Heart right ventricle (tissue), 16 donors: ENCODE data around the gene PRKAG1. TPM values are rescaled to one million over a fixed set of nuclear protein-coding genes. Genes with fewer than 3 reads are reported as not detected.

Source experiments
- ATAC-seq, 8 donors: fragments of 200-7000 bp; cut with Tn5 transposase; one replicate each; pipeline ENCODE4 v1.9.1; 2020; ENCODE audit warnings: mild to moderate bottlenecking in 8 of 8, moderate library complexity in 8 of 8, moderate number of reproducible peaks in 1 of 8
- DNase-seq, 2 donors: peaks; one replicate each; pipeline ENCODE4 v3.0.0-alpha.2; 2020
- H3K27ac ChIP-seq, 10 donors: fragments of 200-600 bp; sonication (generic) in 2 of 10; one replicate each; pipeline versions ENCODE4 v1.5.0 to v1.8.0; 2020 to 2022; ENCODE audit warnings: mild to moderate bottlenecking in 3 of 10
- H3K27me3 ChIP-seq, 7 donors: fragments of 200-600 bp; one replicate each; pipeline ENCODE4 v1.8.0; 2021 to 2022; ENCODE audit warnings: mild to moderate bottlenecking in 2 of 7
- H3K36me3 ChIP-seq, 9 donors: fragments of 200-600 bp; sonication (generic) in 1 of 9; one replicate each; pipeline versions ENCODE4 v1.5.0 to v1.8.0; 2020 to 2022; ENCODE audit warnings: mild to moderate bottlenecking in 2 of 9
- H3K4me1 ChIP-seq, 9 donors: fragments of 200-600 bp; sonication (generic) in 1 of 9; one replicate each; pipeline versions ENCODE4 v1.5.0 to v1.8.0; 2020 to 2022; ENCODE audit warnings: mild to moderate bottlenecking in 4 of 9
- H3K4me3 ChIP-seq, 10 donors: fragments of 200-600 bp; sonication (generic) in 2 of 10; one replicate each; pipeline versions ENCODE4 v1.5.0 to v1.8.0; 2020 to 2022; ENCODE audit warnings: mild to moderate bottlenecking in 7 of 10, moderate library complexity in 2 of 10
- H3K9me3 ChIP-seq, 11 donors: fragments of 200-600 bp in 10 of 11; sonication (generic) in 2 of 11; one replicate each; pipeline versions ENCODE4 v1.5.0 to v1.8.0; 2013 to 2022; ENCODE audit warnings: mild to moderate bottlenecking in 2 of 11, control low read depth in 1 of 11, moderate library complexity in 1 of 11
- WGBS, 2 donors: extraction: QIAGEN DNeasy Blood & Tissue Kit; methylation state at CpG; one replicate each; pipeline ENCODE4 v1.1.7; 2013; ENCODE audit warnings: inconsistent platforms in 1 of 2; 5-methylcytosine and 5-hydroxymethylcytosine counted together
- intact Hi-C, 10 donors: fragments of 100-400 bp; cut with DNase I; formaldehyde crosslinking; loops; one replicate each; pipeline versions ENCODE4 v1.11.1 to v1.14.2; 2022
- polyA plus RNA-seq, 2 donors: library from polyadenylated mRNA; stranded (reverse); fragments of 200-250 nt; gene quantifications; one replicate each; pipeline ENCODE4 v1.2.3, GENCODE V29; 2013
- total RNA-seq, 10 donors: library from RNA; stranded (reverse); fragmentation: NEBNext Ultra II Directional in 3 of 10; extraction: Animal tissue kit (Norgen Biotek cat#: 25700) in 3 of 10; gene quantifications; one replicate each; pipeline versions ENCODE4 v1.2.1 to v1.2.4, GENCODE V29; 2021 to 2023
- TF ChIP-seq, protein P1 (sequence below), 9 donors: fragments of 200-600 bp; sonication (generic) in 2 of 9; IDR thresholded peaks; one replicate each; pipeline versions ENCODE4 v1.5.0 to v1.8.0; 2021 to 2022; ENCODE audit warnings: antibody characterized with exemption in 9 of 9, mild to moderate bottlenecking in 5 of 9, moderate library complexity in 1 of 9
- donor health status: Arrhythmogenic right ventricular cardiomyopathy.
- donor health status: ischemic (EF 13 %, LVEDD 7.1; RV severe dilation, severe dysfunction).
- donor health status: healthy with polysubstance abuse.
- donor health status: DM: no; HTN: yes; CAD: no.
- donor health status: DM: no; HTN: no; CAD: no.
- donor health status: ischemic (EF 25% LVEDD 6.9; RV normal size, moderate dysfunction).
- donor health status: ischemic (EF 25% LVEDD 5.7; RV mildly dilated, moderate dysfunction).
- donor health status: healthy.
- donor health status: DM: yes; HTN: yes; CAD: no.
- donor health status: Ischemic cardiomyopathy.
- donor health status: ischemic (EF 35%, LVEDD 5.7; RV mildly dilated, moderate dysfunction).
- donor health status: nonischemic (EF 11% LVEDD 7.7; RV severe dilation, severe dysfunction).
- donor health status: DM: yes; HTN: yes; CAD: no.
- donor health status: PGD.
- donor health status: ischemic (EF 29% LVEDD 5.4; RV normal size, mild dysfunction).
- donor health status: nonischemic (EF 23%, LVEDD 6.1; RV moderate dilation, normal function).

The PRKAG1 gene
- total and polyA plus RNA-seq, 12 donors, result 71.0 to 110 (median 95.6) TPM

- 70 to 77% methylated on average over 4 of the region's 4 CpGs for WGBS, 2 donors
- no peak overlapping the region for H3K27ac ChIP-seq
- no peak for DNase-seq
- H3K4me3 ChIP-seq, result no peak overlapping the region
- H3K36me3 ChIP-seq, result peaks cover 0 to 56% (median 49%) of the 10 kb centered on the region in 9 donors
- peaks cover 24 to 55% (median 45%) of the 10 kb centered on the region in 9 donors for H3K4me1 ChIP-seq
- intact Hi-C loops, result loop anchor here in 2 of 10 donors (5.0 kb wide), 1 partner anchor 33 kb away; no protein-coding TSS in a partner anchor
- no peaks in the 10 kb centered on the region for H3K27me3 ChIP-seq
- no peak for ATAC-seq
- H3K9me3 ChIP-seq, result no peaks in the 10 kb centered on the region
- TF ChIP-seq, protein P1, sequence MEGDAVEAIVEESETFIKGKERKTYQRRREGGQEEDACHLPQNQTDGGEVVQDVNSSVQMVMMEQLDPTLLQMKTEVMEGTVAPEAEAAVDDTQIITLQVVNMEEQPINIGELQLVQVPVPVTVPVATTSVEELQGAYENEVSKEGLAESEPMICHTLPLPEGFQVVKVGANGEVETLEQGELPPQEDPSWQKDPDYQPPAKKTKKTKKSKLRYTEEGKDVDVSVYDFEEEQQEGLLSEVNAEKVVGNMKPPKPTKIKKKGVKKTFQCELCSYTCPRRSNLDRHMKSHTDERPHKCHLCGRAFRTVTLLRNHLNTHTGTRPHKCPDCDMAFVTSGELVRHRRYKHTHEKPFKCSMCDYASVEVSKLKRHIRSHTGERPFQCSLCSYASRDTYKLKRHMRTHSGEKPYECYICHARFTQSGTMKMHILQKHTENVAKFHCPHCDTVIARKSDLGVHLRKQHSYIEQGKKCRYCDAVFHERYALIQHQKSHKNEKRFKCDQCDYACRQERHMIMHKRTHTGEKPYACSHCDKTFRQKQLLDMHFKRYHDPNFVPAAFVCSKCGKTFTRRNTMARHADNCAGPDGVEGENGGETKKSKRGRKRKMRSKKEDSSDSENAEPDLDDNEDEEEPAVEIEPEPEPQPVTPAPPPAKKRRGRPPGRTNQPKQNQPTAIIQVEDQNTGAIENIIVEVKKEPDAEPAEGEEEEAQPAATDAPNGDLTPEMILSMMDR (IDR thresholded peaks at IDR 0.05), result no peak
Measured at GRCh38 chr12:49055092-49055491, 36.5 kb upstream of the PRKAG1 start.

- 92 to 93% methylated on average over 10 of the region's 10 CpGs for whole genome bisulfite sequencing, 2 donors
Measured at GRCh38 chr12:49054524-49054923, 35.9 kb upstream of the PRKAG1 start.

DNA sequence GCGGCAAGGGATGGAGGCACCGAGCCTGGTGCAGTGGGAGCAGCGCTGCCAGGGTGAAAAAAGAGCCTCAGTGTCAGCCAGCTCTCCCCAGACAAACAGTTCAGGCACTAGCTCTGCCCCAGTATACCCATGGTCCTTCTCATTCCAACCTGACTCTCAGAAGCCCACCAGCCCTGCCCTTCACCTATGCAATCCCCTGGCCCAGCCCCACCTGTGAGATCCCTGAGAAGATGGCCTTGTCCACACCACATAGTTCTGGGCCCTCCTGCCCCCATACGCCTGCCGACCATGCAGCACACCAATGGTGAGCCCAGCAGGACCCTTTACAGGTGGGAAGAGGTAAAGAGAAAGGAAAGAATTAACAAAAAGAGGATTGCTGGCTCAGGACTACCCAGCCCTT is 35.5 kb upstream of the PRKAG1 start:
- DNase-seq (no peak), ATAC-seq (no peak)
- Histone ChIP-seq H3K27ac (no peak overlapping the region), H3K36me3 (peaks cover 4 to 65% (median 59%) of the 10 kb centered on the region in 9 donors), H3K9me3 (no peaks in the 10 kb centered on the region), H3K4me3 (no peak overlapping the region), H3K4me1 (peaks cover 24 to 51% (median 42%) of the 10 kb centered on the region in 9 donors), H3K27me3 (no peaks in the 10 kb centered on the region)
- WGBS, 2 donors, result 93 to 95% methylated on average over 5 of the region's 5 CpGs
- TF ChIP-seq, protein P1 (IDR thresholded peaks at IDR 0.05), result no peak
- intact Hi-C loops, result no loop called here

More at GRCh38 chr12:49054524-49054923, 35.9 kb upstream of the PRKAG1 start:
- Histone ChIP-seq H3K4me1 (peaks cover 24 to 55% (median 45%) of the 10 kb centered on the region in 9 donors), H3K9me3 (no peaks in the 10 kb centered on the region), H3K4me3 (no peak overlapping the region), H3K27ac (no peak overlapping the region), H3K27me3 (no peaks in the 10 kb centered on the region), H3K36me3 (peaks cover 4 to 61% (median 55%) of the 10 kb centered on the region in 9 donors)
- ATAC-seq (no peak), DNase-seq (no peak)
- intact Hi-C loops, result no loop called here
- TF ChIP-seq, protein P1 (IDR thresholded peaks at IDR 0.05), result no peak

DNA sequence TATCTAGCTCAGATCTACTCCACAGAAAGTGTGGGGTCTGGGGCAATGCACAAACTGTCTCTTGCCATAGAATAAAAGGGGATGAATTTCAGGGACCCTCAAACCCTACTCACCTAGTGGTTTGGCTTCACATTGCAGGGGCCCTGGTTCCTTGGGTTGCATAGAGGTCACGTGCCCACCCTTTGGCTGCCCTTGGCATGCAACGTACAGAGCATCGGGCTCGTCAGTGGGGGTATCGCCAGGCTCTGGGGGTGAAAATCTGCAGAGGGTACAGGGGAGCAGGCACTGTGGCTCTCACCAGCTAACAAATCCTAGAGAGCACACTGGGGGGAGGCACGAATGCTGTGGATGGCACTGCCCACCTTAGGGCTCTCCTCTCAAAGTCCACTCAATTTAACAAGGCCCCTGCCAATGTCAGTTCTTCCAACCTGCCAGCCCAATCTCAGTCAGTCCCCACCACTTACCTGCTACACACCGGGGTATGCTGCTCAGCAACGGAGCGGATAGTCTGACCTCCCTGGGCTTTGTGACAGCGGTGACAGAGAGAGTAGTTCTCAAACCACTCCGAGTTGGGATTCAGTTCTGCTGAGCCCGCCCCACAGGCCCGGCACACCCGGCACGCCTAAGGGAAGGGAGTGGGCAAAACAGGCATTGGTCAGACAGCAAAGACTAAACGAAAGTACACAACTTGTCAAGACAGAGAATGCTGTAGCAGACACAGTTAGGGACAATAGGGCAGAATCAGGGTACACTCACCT is 34.1 kb upstream of the PRKAG1 start:
- 85 to 86% methylated on average over 16 of the region's 16 CpGs for WGBS, 2 donors
- Histone ChIP-seq H3K4me1 (peaks cover 22 to 37% (median 30%) of the 10 kb centered on the region in 9 donors), H3K4me3 (no peak overlapping the region), H3K36me3 (peaks cover 9 to 80% (median 69%) of the 10 kb centered on the region in 9 donors), H3K9me3 (no peaks in the 10 kb centered on the region), H3K27me3 (no peaks in the 10 kb centered on the region), H3K27ac (no peak overlapping the region)
- TF ChIP-seq, protein P1 (IDR thresholded peaks at IDR 0.05), result no peak
- intact Hi-C loops, result no loop called here
- no peak for DNase-seq
- ATAC-seq, result no peak
